Neural progenitor cell (in vitro differentiated cells): ENCODE measurements around the gene IL1RAP. TPM values are rescaled to one million over a fixed set of nuclear protein-coding genes. Genes with fewer than 3 reads are reported as not detected.

Experiments
- DNase-seq: peaks from one replicate; pipeline ENCODE4 v3.0.0-alpha.2; 2016; ENCODE audit warnings: low spot score
- H2AFZ ChIP-seq: fragments of 200-600 bp; sonication (generic); replicated peaks from 2 replicates; pipeline ENCODE4 v1.6.1; 2016; ENCODE audit warnings: antibody characterized with exemption
- H3F3A ChIP-seq: fragments of 200-600 bp; sonication (generic); 2 replicates; pipeline ENCODE4 v1.6.1; 2016; ENCODE audit warnings: antibody characterized with exemption, low read depth
- H3K27ac ChIP-seq: fragments of 200-600 bp; sonication (generic); 2 replicates; pipeline ENCODE4 v1.5.1; 2016; ENCODE audit warnings: mild to moderate bottlenecking
- H3K27me3 ChIP-seq: fragments of 200-600 bp; sonication (generic); 2 replicates; pipeline ENCODE4 v1.6.1; 2016; ENCODE audit warnings: mild to moderate bottlenecking, moderate library complexity
- H3K36me3 ChIP-seq: fragments of 200-600 bp; sonication (generic); 2 replicates; pipeline ENCODE4 v1.5.1; 2016
- H3K4me1 ChIP-seq: fragments of 200-600 bp; sonication (generic); 2 replicates; pipeline ENCODE4 v1.6.1; 2016; ENCODE audit warnings: mixed run types
- H3K4me2 ChIP-seq: fragments of 200-600 bp; sonication (generic); 2 replicates; pipeline ENCODE4 v1.6.1; 2016
- H3K4me3 ChIP-seq: fragments of 200-600 bp; sonication (generic); 2 replicates; pipeline ENCODE4 v1.5.1; 2016
- H3K79me2 ChIP-seq: fragments of 200-600 bp; sonication (generic); 2 replicates; pipeline ENCODE4 v1.6.1; 2016; ENCODE audit warnings: low read depth
- H3K9ac ChIP-seq: fragments of 200-600 bp; sonication (generic); 2 replicates; pipeline ENCODE4 v1.6.1; 2016
- H3K9me3 ChIP-seq: fragments of 200-600 bp; sonication (generic); 2 replicates; pipeline ENCODE4 v1.5.1; 2016; ENCODE audit warnings: low read depth
- H4K20me1 ChIP-seq: fragments of 200-600 bp; sonication (generic); 2 replicates; pipeline ENCODE4 v1.6.1; 2016; ENCODE audit warnings: low read depth
- H3K27ac Mint-ChIP-seq: 3 replicates; pipeline ENCODE4 v1.8.0; 2021; ENCODE audit warnings: mixed read lengths
- H3K27me3 Mint-ChIP-seq: 2 replicates; pipeline ENCODE4 v1.8.0; 2022; ENCODE audit warnings: low read depth, mild to moderate bottlenecking, inconsistent platforms, moderate library complexity, mixed read lengths; ENCODE audit not compliant: insufficient read depth
- H3K36me3 Mint-ChIP-seq: 3 replicates; pipeline ENCODE4 v1.8.0; 2021; ENCODE audit warnings: mixed read lengths
- H3K4me1 Mint-ChIP-seq: 3 replicates; pipeline ENCODE4 v1.8.0; 2021; ENCODE audit warnings: mixed read lengths
- H3K4me3 Mint-ChIP-seq: 3 replicates; pipeline ENCODE4 v1.8.0; 2021; ENCODE audit warnings: mild to moderate bottlenecking, moderate library complexity, mixed read lengths
- H3K9me3 Mint-ChIP-seq: 3 replicates; pipeline ENCODE4 v1.8.0; 2020; ENCODE audit warnings: mixed read lengths
- CTCF ChIP-seq: fragments of 200-600 bp; sonication (generic); IDR thresholded peaks from 2 replicates; pipeline ENCODE4 v1.5.1; 2017; ENCODE audit warnings: antibody characterized with exemption, mild to moderate bottlenecking
- EZH2 ChIP-seq: fragments of 200-600 bp; sonication (generic); IDR thresholded peaks from 2 replicates; pipeline ENCODE4 v1.6.1; 2017; ENCODE audit warnings: antibody characterized with exemption, mild to moderate bottlenecking, moderate library complexity
- EZH2phosphoT487 ChIP-seq: fragments of 200-600 bp; sonication (generic); IDR thresholded peaks from 2 replicates; pipeline ENCODE4 v1.6.1; 2017; ENCODE audit warnings: antibody characterized with exemption
- total RNA-seq: library from RNA; depleted of rRNA; stranded (reverse); fragments of >200 nt; gene quantifications from 2 replicates; pipeline ENCODE4 v1.2.3, GENCODE V29; 2015; ENCODE audit warnings: low replicate concordance

Gene IL1RAP
- total RNA-seq, 1 donor from 2014 or later: 11.3 TPM

DNA sequence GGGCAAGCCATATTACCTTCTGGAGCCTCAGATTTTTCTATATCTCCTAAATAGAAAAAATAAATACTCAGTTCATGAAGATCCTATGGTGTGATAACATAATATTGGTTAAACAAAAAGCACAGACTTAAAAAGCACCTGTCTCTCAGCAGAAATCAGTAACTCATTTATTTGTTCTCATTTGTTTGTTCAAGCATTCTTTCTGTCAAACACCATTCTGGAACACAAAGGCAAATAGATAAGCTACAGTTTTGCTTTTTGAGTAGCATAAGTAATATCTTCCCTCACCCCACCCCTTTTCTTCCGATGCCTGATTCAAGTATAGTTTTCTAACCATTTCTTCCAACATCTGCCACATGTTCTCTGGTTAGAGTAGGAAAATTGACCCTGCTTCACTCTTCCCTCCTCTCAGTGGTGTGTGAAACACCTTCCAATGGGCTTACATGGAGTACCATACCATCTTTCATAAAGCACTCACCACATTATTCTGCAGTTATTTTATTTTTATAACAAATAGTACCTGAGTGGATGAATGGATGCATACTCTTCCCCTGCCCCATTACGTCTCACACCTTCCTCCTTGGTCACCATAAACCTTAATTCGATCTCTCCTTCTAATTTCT lies 8.4 kb upstream of the IL1RAP start:
- H3K36me3 ChIP-seq: no peaks in the 10 kb centered on the region
- peaks cover 5% of the 10 kb centered on the region for H3K27me3 ChIP-seq
- no peaks in the 10 kb centered on the region for H3K4me1 ChIP-seq
- H4K20me1 ChIP-seq: no peaks in the 10 kb centered on the region
- TF ChIP-seq EZH2phosphoT487 (no peak), EZH2 (no peak), CTCF (no peak)
- no peak overlapping the region for H2AFZ ChIP-seq
- no peak overlapping the region for H3K9ac ChIP-seq
- Mint-ChIP-seq H3K4me1 (no peaks in the 10 kb centered on the region), H3K9me3 (no peaks in the 10 kb centered on the region), H3K27ac (no peak overlapping the region), H3K27me3 (no peaks in the 10 kb centered on the region), H3K4me3 (no peak overlapping the region), H3K36me3 (no peaks in the 10 kb centered on the region)
- H3F3A ChIP-seq: no peaks in the 10 kb centered on the region
- no peak for DNase-seq
- H3K4me2 ChIP-seq: no peak overlapping the region
- H3K9me3 ChIP-seq: no peaks in the 10 kb centered on the region
- H3K4me3 ChIP-seq: no peak overlapping the region
- H3K27ac ChIP-seq: no peak overlapping the region
- no peaks in the 10 kb centered on the region for H3K79me2 ChIP-seq

- H3K36me3 Mint-ChIP-seq: no peaks in the 10 kb centered on the region
- Histone ChIP-seq H3F3A (no peaks in the 10 kb centered on the region), H3K27me3 (peaks cover 13% of the 10 kb centered on the region), H3K4me3 (no peak overlapping the region), H3K4me2 (no peak overlapping the region), H3K36me3 (no peaks in the 10 kb centered on the region), H3K27ac (no peak overlapping the region), H3K9me3 (no peaks in the 10 kb centered on the region), H3K79me2 (no peaks in the 10 kb centered on the region), H3K9ac (no peak overlapping the region), H2AFZ (no peak overlapping the region), H3K4me1 (no peaks in the 10 kb centered on the region), H4K20me1 (no peaks in the 10 kb centered on the region)
- no peak overlapping the region for H3K4me3 Mint-ChIP-seq
- no peak overlapping the region for H3K27ac Mint-ChIP-seq
- H3K27me3 Mint-ChIP-seq: no peaks in the 10 kb centered on the region
- H3K4me1 Mint-ChIP-seq: no peaks in the 10 kb centered on the region
- H3K9me3 Mint-ChIP-seq: no peaks in the 10 kb centered on the region
- TF ChIP-seq EZH2phosphoT487 (no peak), CTCF (no peak), EZH2 (no peak)
- no peak for DNase-seq
Observed at GRCh38 chr3:190506271-190506670, 7.6 kb upstream of the IL1RAP start.

GRCh38 chr3:190512666-190513065 lies 1.2 kb upstream of the IL1RAP start:
- no peaks in the 10 kb centered on the region for H3K36me3 Mint-ChIP-seq
- peaks cover 16% of the 10 kb centered on the region for H3K4me1 Mint-ChIP-seq
- Histone ChIP-seq H2AFZ (no peak overlapping the region), H3K4me1 (no peaks in the 10 kb centered on the region), H3K4me3 (no peak overlapping the region), H3K9me3 (no peaks in the 10 kb centered on the region), H3K4me2 (no peak overlapping the region), H3F3A (peaks cover 5% of the 10 kb centered on the region), H3K9ac (no peak overlapping the region), H3K79me2 (no peaks in the 10 kb centered on the region), H3K36me3 (no peaks in the 10 kb centered on the region), H3K27ac (no peak overlapping the region), H4K20me1 (no peaks in the 10 kb centered on the region), H3K27me3 (peaks cover 67% of the 10 kb centered on the region)
- no peak for TF ChIP-seq CTCF
- no peak for TF ChIP-seq EZH2
- TF ChIP-seq EZH2phosphoT487: no peak
- H3K9me3 Mint-ChIP-seq: no peaks in the 10 kb centered on the region
- H3K27ac Mint-ChIP-seq: no peak overlapping the region
- H3K4me3 Mint-ChIP-seq: peak overlapping the region; percentile 94
- peaks cover 2% of the 10 kb centered on the region for H3K27me3 Mint-ChIP-seq
- no peak for DNase-seq
